ENCODE data around the gene SS18L1.

The SS18L1 gene

DNA sequence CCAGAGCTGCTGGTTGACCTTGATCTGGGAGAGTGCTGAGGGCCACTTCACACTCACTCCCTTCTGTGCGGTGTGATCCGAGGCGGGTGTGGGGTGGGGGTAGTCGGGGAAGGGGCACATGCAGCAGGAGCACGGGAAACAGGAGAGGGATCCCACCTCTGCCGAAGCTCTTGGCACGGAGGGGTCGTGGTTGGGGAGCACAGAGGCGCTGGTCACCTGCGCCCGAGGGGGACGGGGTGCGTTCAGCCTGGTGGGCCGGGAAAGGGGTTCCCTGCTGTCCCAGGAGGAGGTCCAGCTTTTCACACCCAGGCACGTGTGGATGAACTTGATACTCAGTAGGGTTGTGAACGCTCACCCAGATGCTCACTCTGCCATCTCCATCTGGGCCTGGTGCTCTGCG is 17.3 kb downstream of the SS18L1 start:
- no peak overlapping the region for H3K9ac ChIP-seq (ENCODE audit: low read depth, low read length, poor library complexity, severe bottlenecking)
- H3K36me3 ChIP-seq (ENCODE audit: insufficient read depth, low read length) = peaks cover 64% of the 10 kb centered on the region; the same call in 1 of the 2 replicates
- H2AFZ ChIP-seq (ENCODE audit: low read length) = no peak overlapping the region
- peaks cover 38% of the 10 kb centered on the region for H3K79me2 ChIP-seq (ENCODE audit: insufficient read depth, low read length)
- H3K4me3 ChIP-seq (ENCODE audit: low read length, poor library complexity, severe bottlenecking) = no peak overlapping the region
- H3F3A ChIP-seq (ENCODE audit: low read depth) = no peaks in the 10 kb centered on the region
- no peaks in the 10 kb centered on the region for H3K9me2 ChIP-seq (replicated peaks; ENCODE audit: low read depth, low read length)
- no peak overlapping the region for H3K4me2 ChIP-seq (ENCODE audit: low read depth, low read length, poor library complexity, severe bottlenecking)
- TF ChIP-seq, protein P1, sequence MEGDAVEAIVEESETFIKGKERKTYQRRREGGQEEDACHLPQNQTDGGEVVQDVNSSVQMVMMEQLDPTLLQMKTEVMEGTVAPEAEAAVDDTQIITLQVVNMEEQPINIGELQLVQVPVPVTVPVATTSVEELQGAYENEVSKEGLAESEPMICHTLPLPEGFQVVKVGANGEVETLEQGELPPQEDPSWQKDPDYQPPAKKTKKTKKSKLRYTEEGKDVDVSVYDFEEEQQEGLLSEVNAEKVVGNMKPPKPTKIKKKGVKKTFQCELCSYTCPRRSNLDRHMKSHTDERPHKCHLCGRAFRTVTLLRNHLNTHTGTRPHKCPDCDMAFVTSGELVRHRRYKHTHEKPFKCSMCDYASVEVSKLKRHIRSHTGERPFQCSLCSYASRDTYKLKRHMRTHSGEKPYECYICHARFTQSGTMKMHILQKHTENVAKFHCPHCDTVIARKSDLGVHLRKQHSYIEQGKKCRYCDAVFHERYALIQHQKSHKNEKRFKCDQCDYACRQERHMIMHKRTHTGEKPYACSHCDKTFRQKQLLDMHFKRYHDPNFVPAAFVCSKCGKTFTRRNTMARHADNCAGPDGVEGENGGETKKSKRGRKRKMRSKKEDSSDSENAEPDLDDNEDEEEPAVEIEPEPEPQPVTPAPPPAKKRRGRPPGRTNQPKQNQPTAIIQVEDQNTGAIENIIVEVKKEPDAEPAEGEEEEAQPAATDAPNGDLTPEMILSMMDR (conservative IDR thresholded peaks at IDR 0.05; ENCODE audit: low read length) = no peak
- TF ChIP-seq EZH2phosphoT487 (IDR thresholded peaks at IDR 0.05; ENCODE audit: borderline replicate concordance) = no peak
- peaks cover 21% of the 10 kb centered on the region for H4K20me1 ChIP-seq (ENCODE audit: insufficient read depth, low read length, poor library complexity, severe bottlenecking)
- H3K4me1 ChIP-seq (ENCODE audit: insufficient read depth, low read length, poor library complexity, severe bottlenecking) = no peaks in the 10 kb centered on the region
- no peaks in the 10 kb centered on the region for H3K9me3 ChIP-seq (ENCODE audit: insufficient read depth, low read depth, low read length)
- H3K27me3 ChIP-seq (ENCODE audit: insufficient read depth, low read length, poor library complexity, severe bottlenecking) = no peaks in the 10 kb centered on the region

DNA sequence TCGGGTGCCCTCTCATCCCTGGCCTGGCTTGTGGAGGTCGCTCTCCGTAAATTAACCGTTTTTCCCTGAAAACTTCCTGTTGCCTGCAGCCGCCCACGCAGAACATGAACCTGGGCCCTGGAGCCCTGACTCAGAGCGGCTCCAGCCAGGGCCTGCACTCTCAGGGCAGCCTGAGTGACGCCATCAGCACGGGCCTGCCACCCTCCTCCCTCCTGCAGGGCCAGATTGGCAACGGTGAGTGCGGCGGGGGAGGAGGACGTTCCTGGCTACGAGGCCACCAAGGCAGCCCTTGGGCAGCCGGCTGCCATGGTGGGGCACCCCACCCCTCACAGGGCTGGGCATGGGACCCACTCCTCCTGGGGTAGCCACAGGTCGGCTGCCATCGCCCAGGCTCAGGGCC is 17.8 kb downstream of the SS18L1 start:
- no peaks in the 10 kb centered on the region for H3K9me3 ChIP-seq (ENCODE audit: insufficient read depth, low read depth, low read length)
- peaks cover 20% of the 10 kb centered on the region for H4K20me1 ChIP-seq (ENCODE audit: insufficient read depth, low read length, poor library complexity, severe bottlenecking)
- H3K4me3 ChIP-seq (ENCODE audit: low read length, poor library complexity, severe bottlenecking) = no peak overlapping the region
- peaks cover 34% of the 10 kb centered on the region for H3K79me2 ChIP-seq (ENCODE audit: insufficient read depth, low read length)
- H3K27me3 ChIP-seq (ENCODE audit: insufficient read depth, low read length, poor library complexity, severe bottlenecking) = no peaks in the 10 kb centered on the region
- no peak overlapping the region for H2AFZ ChIP-seq (ENCODE audit: low read length)
- H3K36me3 ChIP-seq (ENCODE audit: insufficient read depth, low read length) = peaks cover 68% of the 10 kb centered on the region; the same call in 1 of the 2 replicates
- no peaks in the 10 kb centered on the region for H3K4me1 ChIP-seq (ENCODE audit: insufficient read depth, low read length, poor library complexity, severe bottlenecking)
- TF ChIP-seq EZH2phosphoT487 (IDR thresholded peaks at IDR 0.05; ENCODE audit: borderline replicate concordance) = no peak
- TF ChIP-seq, protein P1 (conservative IDR thresholded peaks at IDR 0.05; ENCODE audit: low read length) = no peak
- no peaks in the 10 kb centered on the region for H3F3A ChIP-seq (ENCODE audit: low read depth)
- no peaks in the 10 kb centered on the region for H3K9me2 ChIP-seq (replicated peaks; ENCODE audit: low read depth, low read length)
- no peak overlapping the region for H3K9ac ChIP-seq (ENCODE audit: low read depth, low read length, poor library complexity, severe bottlenecking)
- H3K4me2 ChIP-seq (ENCODE audit: low read depth, low read length, poor library complexity, severe bottlenecking) = no peak overlapping the region

DNA sequence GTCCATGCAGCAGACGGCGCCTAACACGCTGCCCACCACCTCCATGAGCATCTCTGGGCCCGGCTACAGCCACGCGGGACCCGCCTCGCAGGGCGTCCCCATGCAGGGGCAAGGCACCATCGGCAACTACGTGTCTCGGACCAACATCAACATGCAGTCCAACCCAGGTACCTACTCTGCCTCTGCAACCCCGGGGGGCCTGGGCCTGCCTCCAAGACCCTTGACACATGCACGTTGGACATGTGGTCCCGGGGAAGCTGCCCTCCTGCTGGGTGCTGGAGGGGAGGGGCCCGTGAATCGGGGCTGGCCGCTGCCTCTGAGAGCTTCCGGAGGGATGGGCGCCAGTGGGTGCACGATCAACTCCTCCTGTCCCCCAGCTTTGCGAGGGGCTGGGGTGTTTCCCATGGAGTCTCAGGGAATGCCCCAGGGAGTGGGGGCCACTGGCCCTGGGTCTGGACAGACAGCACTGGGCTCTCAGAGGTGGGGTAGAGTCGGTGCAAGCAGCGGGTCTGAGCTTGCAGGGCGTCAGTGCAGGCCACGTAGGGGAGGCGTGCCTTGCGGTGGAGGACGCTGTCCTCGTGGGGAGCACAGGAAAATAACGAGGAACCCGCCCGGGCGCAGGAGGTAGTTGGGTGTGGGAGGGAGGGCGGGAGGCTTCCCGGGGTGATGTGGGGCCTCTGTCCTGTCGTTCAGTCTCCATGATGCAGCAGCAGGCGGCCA is 19.4 kb downstream of the SS18L1 start:
- H3K9ac ChIP-seq (ENCODE audit: low read depth, low read length, poor library complexity, severe bottlenecking) = no peak overlapping the region
- H3F3A ChIP-seq (ENCODE audit: low read depth) = no peaks in the 10 kb centered on the region
- no peaks in the 10 kb centered on the region for H3K27me3 ChIP-seq (ENCODE audit: insufficient read depth, low read length, poor library complexity, severe bottlenecking)
- H3K79me2 ChIP-seq (ENCODE audit: insufficient read depth, low read length) = peaks cover 18% of the 10 kb centered on the region
- no peaks in the 10 kb centered on the region for H3K4me1 ChIP-seq (ENCODE audit: insufficient read depth, low read length, poor library complexity, severe bottlenecking)
- H3K9me2 ChIP-seq (replicated peaks; ENCODE audit: low read depth, low read length) = no peaks in the 10 kb centered on the region
- no peaks in the 10 kb centered on the region for H3K9me3 ChIP-seq (ENCODE audit: insufficient read depth, low read depth, low read length)
- H3K4me2 ChIP-seq (ENCODE audit: low read depth, low read length, poor library complexity, severe bottlenecking) = no peak overlapping the region
- H3K36me3 ChIP-seq (ENCODE audit: insufficient read depth, low read length) = peaks cover 72% of the 10 kb centered on the region; the same call in 1 of the 2 replicates
- peaks cover 6% of the 10 kb centered on the region for H4K20me1 ChIP-seq (ENCODE audit: insufficient read depth, low read length, poor library complexity, severe bottlenecking)
- no peak overlapping the region for H3K4me3 ChIP-seq (ENCODE audit: low read length, poor library complexity, severe bottlenecking)
- no peak overlapping the region for H2AFZ ChIP-seq (ENCODE audit: low read length)
- TF ChIP-seq, protein P1 (conservative IDR thresholded peaks at IDR 0.05; ENCODE audit: low read length) = no peak
- TF ChIP-seq EZH2phosphoT487 (IDR thresholded peaks at IDR 0.05; ENCODE audit: borderline replicate concordance) = no peak
